Smooth muscle cell of the umbilical artery (primary cell): ENCODE results near the gene LYZL2. TPM values are rescaled to one million over a fixed set of nuclear protein-coding genes. Genes with fewer than 3 reads are reported as not detected.

Source experiments
- total RNA-seq: library from RNA; depleted of rRNA; stranded (reverse); fragments of >200 nt; gene quantifications from 2 replicates; pipeline ENCODE4 v1.2.3, GENCODE V29; 2014

The LYZL2 gene
- total RNA-seq, result not detected in 2 replicates

DNA sequence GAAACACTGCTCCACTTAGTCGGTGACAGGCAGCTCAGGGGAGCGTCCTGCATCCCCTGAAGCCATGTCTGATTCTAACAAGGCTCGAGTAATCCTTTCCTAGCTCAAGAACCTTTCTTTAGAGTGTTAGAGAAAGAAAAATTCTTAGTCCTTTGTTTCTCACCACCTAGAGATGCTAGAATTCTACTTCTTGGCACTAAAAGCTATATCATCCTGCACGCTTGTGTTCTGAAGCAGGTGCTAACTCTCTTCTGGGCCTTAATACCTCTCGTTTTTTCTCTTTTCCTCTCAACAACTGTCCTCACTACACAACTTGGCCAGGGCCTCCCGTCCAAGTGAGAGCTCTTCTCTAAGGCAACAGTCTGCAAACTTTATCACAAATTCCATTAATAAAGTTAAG, at the start of gene LYZL2:
LYZL2 (minus strand) TSS at position 101 of the 400 bp plus-strand sequence. CDS start 2,838 bp downstream, outside the sequence.

Other genes with a start within 250 kb of the LYZL2 start
- 5.7 and 19.0 TPM in 2 replicates for gene MAP3K8, start 195.6 kb downstream of the LYZL2 start, total RNA-seq